Measurements from ENCODE around the gene TPP1.

TPP1 gene

DNA sequence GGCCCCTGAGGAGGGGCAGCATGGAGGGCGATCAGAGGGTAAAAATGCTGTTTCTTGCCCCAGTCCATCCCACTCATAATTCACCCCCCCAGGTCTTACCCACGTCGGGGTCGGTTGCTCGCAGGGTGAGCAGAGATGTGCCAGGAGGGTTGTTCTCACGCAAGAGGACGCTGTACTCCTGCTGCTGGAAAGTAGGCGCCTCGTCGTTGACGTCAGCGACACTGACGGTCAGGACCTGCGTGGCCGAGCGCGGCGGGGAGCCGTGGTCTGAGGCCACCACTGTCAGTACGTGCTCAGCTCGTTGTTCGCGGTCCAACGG is 10.3 kb upstream of the TPP1 start:
- no peak overlapping the region for H3K4me3 ChIP-seq (replicated peaks; ENCODE audit: low read depth, low read length)
- TF ChIP-seq, protein P1, sequence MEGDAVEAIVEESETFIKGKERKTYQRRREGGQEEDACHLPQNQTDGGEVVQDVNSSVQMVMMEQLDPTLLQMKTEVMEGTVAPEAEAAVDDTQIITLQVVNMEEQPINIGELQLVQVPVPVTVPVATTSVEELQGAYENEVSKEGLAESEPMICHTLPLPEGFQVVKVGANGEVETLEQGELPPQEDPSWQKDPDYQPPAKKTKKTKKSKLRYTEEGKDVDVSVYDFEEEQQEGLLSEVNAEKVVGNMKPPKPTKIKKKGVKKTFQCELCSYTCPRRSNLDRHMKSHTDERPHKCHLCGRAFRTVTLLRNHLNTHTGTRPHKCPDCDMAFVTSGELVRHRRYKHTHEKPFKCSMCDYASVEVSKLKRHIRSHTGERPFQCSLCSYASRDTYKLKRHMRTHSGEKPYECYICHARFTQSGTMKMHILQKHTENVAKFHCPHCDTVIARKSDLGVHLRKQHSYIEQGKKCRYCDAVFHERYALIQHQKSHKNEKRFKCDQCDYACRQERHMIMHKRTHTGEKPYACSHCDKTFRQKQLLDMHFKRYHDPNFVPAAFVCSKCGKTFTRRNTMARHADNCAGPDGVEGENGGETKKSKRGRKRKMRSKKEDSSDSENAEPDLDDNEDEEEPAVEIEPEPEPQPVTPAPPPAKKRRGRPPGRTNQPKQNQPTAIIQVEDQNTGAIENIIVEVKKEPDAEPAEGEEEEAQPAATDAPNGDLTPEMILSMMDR (IDR thresholded peaks at IDR 0.05; ENCODE audit: low read depth, low read length, missing control alignments) = no peak
- no peak for DNase-seq (ENCODE audit: extremely low read depth, low read depth)

DNA sequence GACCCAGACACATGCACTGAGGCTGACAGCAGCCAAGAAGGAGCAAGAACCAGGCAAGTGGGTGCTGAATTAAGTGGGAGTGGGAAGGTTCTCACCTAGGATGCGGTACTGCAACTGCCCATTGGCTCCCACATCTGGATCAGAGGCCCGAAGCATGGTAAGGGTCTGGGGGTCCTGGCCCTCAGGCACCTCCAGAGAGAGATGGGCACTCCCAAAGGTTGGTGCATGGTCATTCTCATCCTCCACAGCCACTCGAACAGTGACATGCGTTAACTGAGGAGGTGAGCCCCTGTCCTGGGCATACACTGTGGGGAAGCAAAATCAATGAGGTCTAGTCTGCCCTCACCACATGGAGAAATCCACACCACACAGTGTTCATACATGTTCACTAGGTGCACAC is 9.3 kb upstream of the TPP1 start:
- TF ChIP-seq, protein P1 (IDR thresholded peaks at IDR 0.05; ENCODE audit: low read depth, low read length, missing control alignments) = no peak
- no peak for DNase-seq (ENCODE audit: extremely low read depth, low read depth)
- H3K4me3 ChIP-seq (replicated peaks; ENCODE audit: low read depth, low read length) = no peak overlapping the region

DNA sequence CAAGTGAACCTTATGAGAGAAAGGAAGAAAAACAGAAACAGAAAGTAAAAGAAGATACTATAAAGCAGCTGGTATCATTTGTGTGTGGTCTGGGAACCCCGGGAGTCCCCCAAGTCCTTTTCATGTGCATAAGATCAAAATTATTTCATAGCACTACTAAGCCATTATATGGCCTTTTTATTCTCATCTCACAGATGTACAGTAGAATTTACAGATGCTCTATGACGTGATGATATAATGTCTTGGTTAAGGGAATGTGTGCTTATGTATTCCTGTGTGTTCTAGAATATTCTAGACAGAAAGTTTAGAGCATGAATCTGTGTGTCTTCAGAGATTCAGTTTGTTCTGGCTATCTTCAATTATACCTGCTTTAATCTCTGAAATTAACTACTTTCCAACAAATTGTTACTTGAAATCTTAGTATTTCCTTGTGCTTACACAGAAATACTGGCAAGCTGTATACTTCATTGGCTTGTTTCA is 8.6 kb upstream of the TPP1 start:
- TF ChIP-seq, protein P1 (IDR thresholded peaks at IDR 0.05; ENCODE audit: low read depth, low read length, missing control alignments) = no peak
- no peak for DNase-seq (ENCODE audit: extremely low read depth, low read depth)
- H3K4me3 ChIP-seq (replicated peaks; ENCODE audit: low read depth, low read length) = no peak overlapping the region

DNA sequence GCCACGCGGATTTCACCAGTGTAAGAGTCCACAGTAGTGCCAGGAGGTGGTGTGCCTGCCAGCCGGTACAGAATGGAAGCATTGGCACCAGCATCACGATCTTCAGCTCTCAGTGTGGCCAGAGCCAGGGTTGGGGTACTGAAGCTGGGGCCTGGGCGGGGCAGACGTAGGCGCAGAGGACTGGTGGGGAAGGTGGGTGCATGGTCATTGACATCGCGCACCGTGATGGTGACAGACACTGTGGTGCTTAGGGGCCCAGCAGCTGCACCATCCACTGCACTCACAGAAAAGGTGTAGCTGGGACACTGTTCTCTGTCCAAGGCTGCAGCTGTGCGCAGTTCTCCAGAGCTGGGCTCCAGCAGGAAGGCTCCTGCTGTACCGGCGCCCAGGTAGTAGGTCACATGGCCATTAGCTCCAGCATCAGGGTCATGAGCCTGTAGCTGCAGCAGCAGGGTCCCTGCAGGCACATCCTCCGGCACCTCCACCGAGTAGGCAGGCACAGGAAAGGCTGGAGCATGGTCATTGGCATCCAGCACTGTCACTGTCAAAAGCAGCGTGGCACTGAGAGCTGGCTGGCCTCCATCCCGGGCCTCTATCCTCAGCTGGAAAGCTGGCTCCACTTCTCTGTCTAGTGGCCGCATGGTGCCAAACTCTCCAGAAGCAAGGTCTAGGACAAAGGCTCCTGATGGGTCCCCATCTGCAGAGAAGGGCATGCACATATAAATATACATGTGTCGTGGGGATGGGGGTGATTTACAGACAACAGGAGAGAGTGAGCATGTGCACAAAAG is 7.9 kb upstream of the TPP1 start:
- TF ChIP-seq, protein P1 (IDR thresholded peaks at IDR 0.05; ENCODE audit: low read depth, low read length, missing control alignments) = no peak
- no peak overlapping the region for H3K4me3 ChIP-seq (replicated peaks; ENCODE audit: low read depth, low read length)
- DNase-seq (ENCODE audit: extremely low read depth, low read depth) = no peak

DNA sequence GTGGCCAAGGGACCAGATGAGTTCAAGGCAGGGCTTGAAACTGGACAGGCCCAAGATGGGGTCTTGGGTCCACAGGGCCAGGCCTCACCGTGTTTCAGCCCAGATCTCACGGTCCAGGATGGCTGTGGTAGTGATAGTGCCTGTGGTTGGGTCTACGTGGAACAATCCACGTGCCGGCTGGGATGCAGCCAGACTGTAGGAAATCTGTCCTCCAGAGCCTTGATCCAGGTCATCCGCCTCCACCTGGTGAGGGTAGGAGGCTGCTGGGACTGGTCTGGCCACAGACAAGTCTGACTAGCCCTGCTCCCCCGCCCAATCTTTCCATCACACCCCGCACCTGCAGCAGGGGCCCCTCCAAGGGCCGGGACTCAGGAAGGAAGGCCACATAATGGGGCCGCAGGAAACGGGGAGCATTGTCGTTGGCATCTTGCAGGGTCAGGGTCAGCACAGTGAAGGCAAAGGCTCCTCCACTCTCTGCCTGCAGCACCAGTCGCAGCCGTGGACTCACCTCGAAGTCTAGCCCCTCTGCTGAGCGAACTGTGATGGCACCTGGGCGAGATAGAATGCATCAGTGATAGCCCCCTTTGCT is 6.7 kb upstream of the TPP1 start:
- H3K4me3 ChIP-seq (replicated peaks; ENCODE audit: low read depth, low read length) = no peak overlapping the region
- TF ChIP-seq, protein P1 (IDR thresholded peaks at IDR 0.05; ENCODE audit: low read depth, low read length, missing control alignments) = no peak

DNA sequence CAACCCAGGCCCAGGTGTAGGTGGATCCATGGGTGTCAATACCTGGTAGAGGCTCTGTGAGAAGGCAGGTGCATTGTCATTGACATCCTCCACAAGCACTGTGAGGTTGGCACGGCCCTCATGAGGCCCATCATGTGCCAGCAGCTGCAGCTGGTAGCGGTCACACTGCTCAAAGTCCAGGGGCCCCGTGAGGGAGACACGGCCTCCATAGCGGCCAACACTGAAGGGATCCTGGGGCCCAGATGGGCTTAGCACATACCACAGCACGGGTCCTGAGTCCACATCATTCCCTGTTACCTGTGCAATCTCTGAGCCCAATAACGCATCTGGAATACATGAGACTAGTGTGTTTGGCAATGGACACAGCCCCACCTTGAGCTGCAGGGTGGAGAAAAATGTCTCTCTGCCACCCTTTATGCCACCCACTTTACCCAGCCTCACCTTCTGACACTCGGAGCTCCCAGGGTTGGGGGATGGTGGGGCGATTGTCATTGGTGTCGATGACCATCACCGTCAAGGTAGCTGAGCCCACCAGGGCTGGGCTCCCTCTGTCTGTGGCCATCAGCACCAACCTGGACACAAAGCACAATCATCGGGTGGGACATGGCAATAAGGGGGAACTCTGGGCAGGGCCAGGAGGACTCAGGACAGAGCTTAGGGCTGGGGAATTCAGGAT is 6.1 kb upstream of the TPP1 start:
- DNase-seq (ENCODE audit: extremely low read depth, low read depth) = no peak
- TF ChIP-seq, protein P1 (IDR thresholded peaks at IDR 0.05; ENCODE audit: low read depth, low read length, missing control alignments) = no peak
- H3K4me3 ChIP-seq (replicated peaks; ENCODE audit: low read depth, low read length) = no peak overlapping the region

More for the DNA sequence above, 6.7 kb upstream of the TPP1 start:
- no peak for DNase-seq (ENCODE audit: extremely low read depth, low read depth)

Measured in HFF-Myc (cell line).